NK-92 (cell line): ENCODE data around the gene ZFR.
"Not testable (repeated sequence)": the region's sequence is repeated elsewhere in the genome, so short reads cannot be mapped to it uniquely, and the experiment has no call there.

ENCODE experiments used
- DNase-seq: peaks from one replicate; lab custom pipeline; 2025; ENCODE audit not compliant: unreplicated experiment; lab: John Stamatoyannopoulos, UW

Gene ZFR

DNA sequence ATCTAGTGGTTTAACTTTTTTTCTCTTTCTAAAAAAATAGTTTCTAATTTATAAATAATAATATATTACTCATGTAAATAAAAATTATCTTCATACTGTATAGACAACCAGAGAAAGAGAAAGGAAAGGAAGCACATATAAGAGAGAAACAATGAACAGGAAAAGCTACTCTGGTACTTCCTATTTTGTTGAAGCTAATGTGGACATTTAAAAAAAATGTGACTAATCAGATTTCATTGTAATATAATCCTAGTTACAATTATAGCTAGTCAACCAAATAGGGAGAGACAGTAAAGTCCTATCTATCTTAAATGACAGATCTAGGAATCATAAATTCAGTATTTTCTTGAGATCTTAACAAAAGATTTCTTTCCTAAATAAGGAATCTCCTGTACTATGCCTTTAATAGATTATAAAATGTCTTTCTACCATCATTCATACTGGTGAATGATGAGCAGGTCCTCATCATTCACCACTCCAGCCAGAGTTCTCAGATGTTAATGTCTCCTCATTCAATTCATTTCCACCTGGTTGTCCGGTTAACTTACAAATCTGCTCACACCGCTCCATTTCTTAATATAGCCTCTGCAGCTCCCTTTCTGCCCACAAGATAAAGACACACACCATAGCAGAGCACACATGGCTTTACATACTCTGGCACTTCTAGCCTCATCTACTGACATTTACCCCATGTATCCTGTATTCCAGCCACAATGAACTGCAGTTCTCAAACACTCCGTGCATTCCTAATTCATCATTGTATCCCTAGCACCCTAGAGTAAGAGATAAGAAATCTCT, 30.9 kb downstream of the ZFR start:
- no peak for DNase-seq

- DNase-seq: no peak
Observed at GRCh38 chr5:32410630-32411029, 33.9 kb downstream of the ZFR start.

DNA sequence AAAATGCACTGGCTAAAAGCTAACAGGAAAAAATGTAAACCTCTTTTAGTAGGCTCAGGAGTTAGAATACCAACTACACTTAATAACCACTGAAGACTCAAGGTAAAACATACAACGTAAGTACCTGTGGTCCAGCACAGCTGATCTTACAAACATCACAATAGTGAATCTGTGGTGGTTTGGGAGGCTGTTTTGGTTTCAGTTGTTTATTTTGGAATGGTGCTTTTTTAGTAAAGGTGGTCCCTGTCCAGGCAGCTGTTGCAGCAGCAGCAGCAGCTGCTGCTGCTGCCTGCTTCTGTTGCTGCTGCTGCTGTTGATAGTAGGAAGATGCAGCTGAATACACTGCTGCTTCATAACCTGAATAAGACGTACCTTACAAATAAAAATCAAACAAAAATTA, 37.9 kb downstream of the ZFR start:
- no peak for DNase-seq

GRCh38 chr5:32405507-32405906, 39.0 kb downstream of the ZFR start:
- no peak for DNase-seq

DNA sequence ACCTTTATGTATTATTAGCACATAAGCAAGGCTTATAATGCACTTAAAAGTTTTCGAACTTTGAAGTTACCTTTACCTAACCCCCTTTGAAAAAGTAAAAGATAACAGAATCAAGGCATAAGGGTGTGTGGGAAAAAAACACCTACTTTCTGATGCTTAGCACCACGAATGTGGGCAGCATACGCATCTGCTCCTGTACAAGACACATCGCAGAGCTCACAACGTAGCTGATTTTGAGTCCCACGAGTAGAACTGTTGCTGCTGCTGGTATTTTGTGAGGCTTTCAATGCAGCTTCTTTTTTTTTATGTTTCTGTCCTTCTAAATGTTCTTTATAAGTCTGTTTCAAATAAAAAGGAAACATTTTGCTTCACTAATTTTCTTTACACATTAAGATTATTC, 40.8 kb downstream of the ZFR start:
- DNase-seq: no peak

GRCh38 chr5:32400401-32400800, 44.1 kb downstream of the ZFR start:
- no peak for DNase-seq

- not testable (repeated sequence) for DNase-seq
Observed at GRCh38 chr5:32398754-32399153, 45.8 kb downstream of the ZFR start.

DNA sequence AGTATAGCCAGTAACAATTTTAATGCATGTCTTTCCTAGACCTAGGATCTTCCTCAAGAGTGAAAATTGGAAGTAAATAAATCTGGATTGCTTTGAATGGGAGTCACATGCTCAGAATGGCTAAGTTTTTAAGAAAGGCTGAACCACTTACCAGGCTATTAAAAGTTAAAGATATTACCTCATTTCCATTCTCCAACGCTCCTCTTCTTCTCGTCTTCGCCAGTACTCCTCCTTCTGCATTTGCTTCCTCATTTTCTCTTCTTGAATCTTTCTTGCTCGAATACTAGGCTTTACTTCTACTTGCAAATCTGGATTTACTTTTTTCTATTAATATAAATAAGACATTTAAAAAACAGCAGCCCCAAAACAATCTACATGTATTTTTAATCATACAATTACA, 49.6 kb downstream of the ZFR start:
- no peak for DNase-seq

DNA sequence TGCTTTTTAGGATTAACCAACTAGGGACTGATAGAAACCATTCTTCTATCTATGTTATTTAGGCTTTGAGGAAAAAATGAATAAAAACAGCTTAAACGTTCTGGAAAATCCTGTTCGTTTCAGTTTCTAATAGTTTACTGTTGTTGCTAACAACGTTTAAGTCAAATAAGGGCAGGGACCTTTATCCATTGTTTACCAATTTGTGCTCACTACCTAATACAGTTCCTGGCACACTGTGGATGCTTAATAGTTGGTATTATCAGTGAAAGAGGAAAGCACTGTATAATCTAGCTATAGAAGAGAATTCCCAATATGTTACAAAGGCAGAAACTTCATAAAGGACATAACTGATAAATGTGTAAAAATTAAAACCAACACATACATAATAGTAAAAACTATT, 52.5 kb downstream of the ZFR start:
- no peak for DNase-seq

DNA sequence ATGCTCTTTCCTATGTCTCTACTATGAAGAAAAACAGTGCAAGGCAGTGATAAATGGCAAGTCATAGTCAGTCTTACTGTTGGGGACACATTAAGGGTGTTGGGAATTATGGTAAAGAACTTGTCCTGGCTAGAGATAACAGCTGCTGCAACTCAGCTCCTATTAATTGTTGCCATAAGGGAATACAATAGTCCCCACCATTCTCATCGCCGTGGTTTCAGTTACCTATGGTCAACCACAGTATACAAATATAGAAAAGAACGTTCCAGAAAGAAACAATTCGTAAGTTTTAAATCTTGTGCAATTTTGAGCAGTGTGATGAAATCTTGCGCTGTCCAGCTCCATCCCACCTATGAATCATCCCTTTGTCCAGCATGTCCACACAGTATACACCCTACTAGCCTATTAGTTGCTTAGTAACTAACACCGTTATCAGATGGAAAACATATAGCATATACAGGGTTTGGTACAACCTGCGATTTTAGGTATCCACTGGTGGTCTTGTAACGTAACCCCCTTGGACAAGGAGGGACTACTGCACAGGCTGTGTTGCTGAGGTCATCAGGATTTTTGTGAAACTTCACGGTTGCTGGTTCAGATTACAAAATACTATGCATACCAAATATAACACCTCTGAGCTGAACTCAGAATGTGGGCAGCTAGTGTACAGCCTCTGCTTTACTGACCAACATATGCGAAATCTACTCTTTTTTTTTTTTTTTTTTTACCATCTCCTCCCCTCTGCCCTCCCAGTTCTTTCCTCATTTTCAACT, 53.5 kb downstream of the ZFR start:
- no peak for DNase-seq

DNA sequence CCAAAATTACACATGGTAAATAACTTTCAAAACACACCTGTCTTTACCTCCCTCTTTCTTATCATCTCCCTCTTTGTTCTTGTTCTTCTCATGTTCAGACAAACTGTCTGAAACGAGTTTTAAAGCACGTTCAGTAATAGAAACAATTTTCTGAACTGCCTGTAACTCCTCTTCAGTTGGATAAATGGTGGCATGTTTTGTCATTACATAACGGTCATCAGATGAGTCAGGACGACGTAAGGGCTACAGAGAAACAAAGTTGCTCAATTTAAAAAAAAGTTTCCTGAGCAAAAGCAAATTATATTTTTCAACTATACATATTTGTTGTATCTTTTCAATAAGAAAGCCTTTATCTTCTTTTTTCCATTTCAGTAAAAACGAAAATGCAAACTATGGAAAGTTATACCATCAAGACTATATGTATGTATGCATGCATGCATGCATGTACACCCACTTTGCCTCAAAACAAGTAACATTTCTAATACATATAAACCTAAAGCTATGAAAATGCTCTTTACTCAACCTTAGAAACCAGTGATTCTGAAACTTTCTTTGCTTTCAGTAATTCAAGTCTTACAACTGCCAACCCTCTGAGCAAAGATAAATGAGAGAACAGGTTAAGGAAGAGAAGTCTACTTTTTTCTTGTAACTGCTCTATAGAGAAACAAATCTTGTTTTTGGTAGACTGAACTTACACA, 56.0 kb downstream of the ZFR start:
- no peak for DNase-seq

GRCh38 chr5:32387841-32388240, 56.7 kb downstream of the ZFR start:
- DNase-seq: no peak

DNA sequence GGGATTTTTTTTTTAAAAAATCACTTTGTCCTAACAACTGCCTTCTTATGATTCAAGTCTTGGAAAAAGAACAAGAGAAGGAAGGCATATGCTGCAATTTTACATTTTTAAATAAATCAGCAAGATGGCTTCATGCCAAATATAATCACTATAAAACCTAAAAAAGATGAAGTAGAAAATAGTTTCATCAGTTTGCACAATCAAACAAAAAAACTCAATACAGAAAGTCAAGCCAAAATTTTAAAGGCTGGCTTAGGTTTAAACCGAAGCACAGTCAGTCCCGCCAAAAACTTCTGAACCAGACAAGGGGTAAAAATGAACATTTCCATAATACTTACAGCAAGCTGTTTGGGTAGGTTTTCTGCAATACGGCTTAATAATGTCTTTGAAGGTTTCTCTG, 57.3 kb downstream of the ZFR start:
- DNase-seq: no peak

- no peak for DNase-seq
Observed at GRCh38 chr5:32384621-32385020, 59.9 kb downstream of the ZFR start.

- DNase-seq: no peak
Observed at GRCh38 chr5:32383586-32383985, 61.0 kb downstream of the ZFR start.

DNA sequence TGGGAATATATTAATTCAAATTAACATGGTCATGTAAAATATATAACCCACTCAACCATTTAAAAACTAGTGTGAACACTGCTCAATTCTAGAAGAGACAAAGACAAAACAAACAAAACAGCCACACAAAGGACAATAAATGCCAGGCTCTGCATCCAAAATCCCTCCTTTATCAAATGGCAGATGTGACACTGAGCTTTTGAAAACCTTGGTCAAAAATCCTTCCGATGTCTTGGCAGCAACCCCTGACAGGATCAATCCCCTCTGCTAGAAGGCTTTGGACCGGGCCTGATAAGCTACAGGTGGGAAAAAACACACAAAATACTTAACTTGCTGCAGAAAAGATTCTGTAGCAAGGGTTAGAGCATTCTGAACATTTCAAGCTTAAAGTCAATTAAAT, 61.5 kb downstream of the ZFR start:
- DNase-seq: no peak

DNA sequence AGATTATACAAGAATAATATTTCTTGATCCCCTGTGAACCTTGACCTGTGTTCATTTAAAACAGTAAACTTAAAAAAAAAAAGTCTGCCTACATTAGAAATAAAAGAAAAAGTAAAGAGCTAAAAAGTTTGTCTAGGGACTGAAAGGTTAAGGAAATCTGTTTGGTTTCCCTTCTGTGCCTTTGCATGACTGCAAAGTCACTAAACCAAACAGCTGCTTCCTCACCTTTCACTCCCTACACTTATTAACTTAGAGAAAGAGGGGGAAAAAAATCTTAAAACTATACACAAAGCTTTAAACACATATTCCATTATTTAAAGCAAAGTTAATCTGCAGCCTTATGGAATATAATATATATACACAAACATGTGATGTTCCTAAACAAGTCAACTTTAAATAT, 65.1 kb downstream of the ZFR start:
- DNase-seq: no peak

DNA sequence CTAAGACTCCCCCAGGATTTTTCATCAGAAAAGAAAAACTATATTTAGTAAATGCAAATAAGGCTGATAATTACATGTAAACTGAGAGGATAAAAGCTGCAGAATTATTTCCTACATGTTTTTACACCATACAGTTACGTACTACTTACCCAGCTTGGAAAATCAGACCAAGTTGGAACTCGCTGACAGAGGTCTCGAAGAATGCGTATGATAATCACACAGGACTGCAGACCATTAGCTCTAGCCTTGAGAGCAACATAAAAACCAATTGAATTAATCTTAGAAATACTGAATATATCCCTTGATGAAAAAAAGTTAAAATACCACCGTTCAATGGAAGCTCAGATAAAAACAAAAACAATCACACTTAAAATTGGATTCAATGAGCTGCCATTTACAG, 65.6 kb downstream of the ZFR start:
- DNase-seq: no peak

- no peak for DNase-seq
Observed at GRCh38 chr5:32369542-32370155, 74.9 kb downstream of the ZFR start.

GRCh38 chr5:32369032-32369431, 75.5 kb downstream of the ZFR start:
- no peak for DNase-seq

DNA sequence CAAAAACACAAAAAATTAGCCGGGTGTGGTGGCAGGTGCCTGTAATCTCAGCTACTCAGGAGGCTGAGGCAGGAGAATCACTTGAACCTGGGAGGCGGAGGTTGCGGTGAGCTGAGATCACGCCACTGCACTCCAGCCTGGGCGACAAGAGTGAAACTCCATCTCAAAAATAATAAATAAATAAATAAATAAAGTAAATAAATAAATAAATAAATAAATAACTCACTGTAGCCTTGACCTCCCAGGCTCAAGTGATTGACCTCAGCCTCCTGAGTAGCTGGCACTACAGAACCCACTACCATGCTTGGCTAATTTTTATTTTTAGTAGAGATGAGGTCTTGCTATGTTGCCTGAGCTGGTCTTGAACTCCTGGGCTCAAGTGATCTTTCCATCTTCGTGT, 77.3 kb downstream of the ZFR start:
- not testable (repeated sequence) for DNase-seq

DNA sequence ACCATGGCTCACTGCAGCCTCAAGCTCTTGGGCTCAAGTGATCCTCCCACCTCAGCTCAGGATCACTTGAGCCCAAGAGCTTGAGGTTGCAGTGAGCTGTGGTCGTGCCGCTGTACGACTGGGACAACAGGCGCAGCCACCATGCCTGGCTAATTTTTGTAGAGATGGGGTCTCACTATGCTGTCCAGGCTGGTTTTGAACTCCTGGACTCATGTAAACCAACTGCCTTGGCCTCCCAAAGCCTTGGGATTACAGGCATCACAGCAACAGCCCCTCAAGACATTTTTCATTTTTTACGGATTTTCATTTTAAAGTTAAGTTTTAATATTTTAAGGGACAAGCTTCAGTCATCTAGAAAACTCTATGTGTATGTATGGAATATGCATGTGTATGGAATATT, 78.9 kb downstream of the ZFR start:
- no peak for DNase-seq
